Frontal cortex (tissue), 4 donors: ENCODE results near the gene KRTAP5-1. TPM values are rescaled to one million over a fixed set of nuclear protein-coding genes. Genes with fewer than 3 reads are reported as not detected.
"Not testable (repeated sequence)": the region's sequence is repeated elsewhere in the genome, so short reads cannot be mapped to it uniquely, and the experiment has no call there.

ENCODE experiments used
- DNase-seq, 2 donors: peaks; one replicate each; pipeline ENCODE4 v3.0.0; 2012; ENCODE audit warnings: low spot score in 2 of 2
- FAIRE-seq: peaks from 2 replicates; lab custom pipeline; 2012; peaks lifted over from hg19 to GRCh38; lab: Jason Lieb, UNC
- total RNA-seq: library from RNA; depleted of rRNA; stranded (reverse); fragments of >200 nt; gene quantifications from one replicate; pipeline ENCODE4 v1.2.3, GENCODE V29; 2014
- donor health status: control.
- donor health status: control.
- donor health status: control.

The KRTAP5-1 gene
- not detected for total RNA-seq

GRCh38 chr11:1584661-1585370 is at the start of gene KRTAP5-1:
Gene KRTAP5-1 (minus strand): TSS chr11:1585283. CDS start chr11:1585249, 34 bp downstream.
- FAIRE-seq, result not testable (repeated sequence)

GRCh38 chr11:1633864-1634263 is 48.8 kb upstream of the KRTAP5-1 start:
- no peak for DNase-seq
- FAIRE-seq, result no peak

More at GRCh38 chr11:1584661-1585370, at the start of gene KRTAP5-1:
- DNase-seq, result not testable (repeated sequence)

- FAIRE-seq (no peak), DNase-seq (no peak)
Measured at GRCh38 chr11:1632053-1632714, 47.1 kb upstream of the KRTAP5-1 start.

- no peak for DNase-seq
- no peak for FAIRE-seq
Measured at GRCh38 chr11:1631066-1631568, 46.0 kb upstream of the KRTAP5-1 start.

GRCh38 chr11:1630271-1630670 is 45.2 kb upstream of the KRTAP5-1 start:
- FAIRE-seq, result no peak
- DNase-seq, result no peak

- DNase-seq, result no peak
- FAIRE-seq, result no peak
Measured at GRCh38 chr11:1629326-1630185, 44.5 kb upstream of the KRTAP5-1 start, which contains the start of gene KRTAP5-5. Gene KRTAP5-5 (plus strand): TSS chr11:1629775. CDS start chr11:1629841, 66 bp downstream.

- DNase-seq (peak; percentile 71 to 82), FAIRE-seq (no peak)
Measured at GRCh38 chr11:1628506-1629325, 43.6 kb upstream of the KRTAP5-1 start.

- FAIRE-seq (no peak), DNase-seq (no peak)
Measured at GRCh38 chr11:1625541-1625940, 40.5 kb upstream of the KRTAP5-1 start.

GRCh38 chr11:1624621-1625020 is 39.5 kb upstream of the KRTAP5-1 start:
- no peak for FAIRE-seq
- DNase-seq, result no peak

GRCh38 chr11:1623716-1624115 is 38.6 kb upstream of the KRTAP5-1 start:
- DNase-seq (no peak), FAIRE-seq (no peak)

- FAIRE-seq, result no peak
- DNase-seq, result no peak
Measured at GRCh38 chr11:1622086-1622485, 37.0 kb upstream of the KRTAP5-1 start, which contains the start of gene KRTAP5-4. Gene KRTAP5-4 (minus strand): TSS chr11:1622138. CDS start chr11:1622093, 45 bp downstream.

- no peak for FAIRE-seq
- DNase-seq, result no peak
Measured at GRCh38 chr11:1619449-1619848, 34.4 kb upstream of the KRTAP5-1 start.

- no peak for FAIRE-seq
Measured at GRCh38 chr11:1618231-1618630, 33.1 kb upstream of the KRTAP5-1 start.

GRCh38 chr11:1608363-1608762 is 23.3 kb upstream of the KRTAP5-1 start, which contains the start of gene KRTAP5-3:
Gene KRTAP5-3 (minus strand): TSS chr11:1608463. CDS start chr11:1608385, 78 bp downstream.
- FAIRE-seq (no peak), DNase-seq (no peak)

More at GRCh38 chr11:1618231-1618630, 33.1 kb upstream of the KRTAP5-1 start:
- no peak for DNase-seq

- FAIRE-seq, DNase-seq: not testable (repeated sequence)
Measured at GRCh38 chr11:1607901-1608300, 22.8 kb upstream of the KRTAP5-1 start.

- FAIRE-seq, DNase-seq: not testable (repeated sequence)
Measured at GRCh38 chr11:1607156-1607845, 22.2 kb upstream of the KRTAP5-1 start.

- DNase-seq, FAIRE-seq: not testable (repeated sequence)
Measured at GRCh38 chr11:1605923-1606322, 20.8 kb upstream of the KRTAP5-1 start.

- FAIRE-seq, result no peak
- no peak for DNase-seq
Measured at GRCh38 chr11:1604711-1605110, 19.6 kb upstream of the KRTAP5-1 start.
